HCT116 (cell line): ENCODE results near the gene EVX2. TPM values are rescaled to one million over a fixed set of nuclear protein-coding genes. Genes with fewer than 3 reads are reported as not detected.
A peak's percentile ranks its signal among the peaks of the same experiment; 100 is the strongest.

Experiments
- ATAC-seq: fragments of 200-7000 bp; cut with Tn5 transposase; 2 replicates; pipeline ENCODE4 v1.9.1; 2020; ENCODE audit warnings: mild to moderate bottlenecking, moderate library complexity
- BruUV-seq: library from RNA; stranded (reverse); fragments of 400-500 nt; replicated peaks from 2 replicates; lab custom pipeline; 2021; lab: Mats Ljungman, UMichigan
- CTCF ChIA-PET: fragments of 300-600 bp; sonication (Branson Sonifier 250); formaldehyde crosslinking; loops from one replicate; lab custom pipeline; 2021; ENCODE audit warnings: antibody characterized with exemption; lab: Charles Lee
- POLR2A ChIA-PET: fragments of 300-600, 350-600 bp; sonication (Branson Sonifier 250); formaldehyde crosslinking; loops from one replicate; lab custom pipeline; 2021; ENCODE audit warnings: antibody characterized with exemption; lab: Charles Lee
- RAD21 ChIA-PET, 2 experiments: fragments of 300-600 bp; sonication (Branson Sonifier 250); formaldehyde crosslinking; loops; one replicate each; lab custom pipeline; 2023; ENCODE audit warnings: low total read pairs in 2 of 2; ENCODE audit not compliant: uncharacterized antibody in 2 of 2, unreplicated experiment in 2 of 2, low non-redundant PET in 1 of 2; lab: Charles Lee
- DNase-seq: peaks from one replicate; pipeline ENCODE4 v3.0.0-alpha.2; 2010; ENCODE audit warnings: low read depth, low spot score
- H2AFZ ChIP-seq: fragments of 200-600 bp; shearing (Covaris generic), sonication (generic); 2 replicates; pipeline ENCODE4 v1.6.1; 2017; ENCODE audit warnings: low read depth, mixed run types, mixed read lengths, antibody characterized with exemption, low read length; ENCODE audit not compliant: poor library complexity, severe bottlenecking
- H3K27ac ChIP-seq: 2 replicates; pipeline ENCODE4 v1.5.1; 2012; ENCODE audit warnings: low read depth, low read length
- H3K27me3 ChIP-seq: fragments of 200-600 bp; sonication (generic); 2 replicates; pipeline ENCODE4 v1.6.1; 2016; ENCODE audit warnings: mixed run types, low read length, mixed read lengths; ENCODE audit not compliant: insufficient read depth
- H3K36me3 ChIP-seq, 2 experiments: fragments of 200-500 bp in 1 of 2; fragments of 200-600 bp in 1 of 2; sonication (Bioruptor generic) in 1 of 2; sonication (generic) in 1 of 2; 2 replicates each; pipeline versions ENCODE4 v1.5.1 to v1.6.1; 2014 to 2016; ENCODE audit warnings: low read length in 2 of 2, inconsistent platforms in 1 of 2, mixed read lengths in 1 of 2, mixed run types in 1 of 2; ENCODE audit not compliant: insufficient read depth in 2 of 2, control insufficient read depth in 1 of 2
- H3K4me1 ChIP-seq, 2 experiments: fragments of 200-600 bp in 1 of 2; sonication (generic) in 1 of 2; 2 replicates each; pipeline versions ENCODE4 v1.5.1 to v1.6.1; 2012 to 2017; ENCODE audit warnings: low read length in 2 of 2, inconsistent platforms in 1 of 2, mild to moderate bottlenecking in 1 of 2, mixed read lengths in 1 of 2, mixed run types in 1 of 2, moderate library complexity in 1 of 2; ENCODE audit not compliant: insufficient read depth in 2 of 2, control insufficient read depth in 1 of 2
- H3K4me2 ChIP-seq: fragments of 200-600 bp; sonication (generic); 2 replicates; pipeline ENCODE4 v1.6.1; 2017; ENCODE audit warnings: mixed run types, low read length, mixed read lengths
- H3K4me3 ChIP-seq, 2 experiments: fragments of 200-600 bp in 1 of 2; sonication (generic) in 1 of 2; replicated peaks in 1 of 2; 2 replicates each; pipeline ENCODE4 v1.5.1; 2011 to 2016; ENCODE audit warnings: low read length in 2 of 2, control low read depth in 1 of 2, low read depth in 1 of 2, mild to moderate bottlenecking in 1 of 2, mixed read lengths in 1 of 2, mixed run types in 1 of 2
- H3K79me2 ChIP-seq: fragments of 200-600 bp; sonication (generic); 2 replicates; pipeline ENCODE4 v1.6.1; 2017; ENCODE audit warnings: mild to moderate bottlenecking, mixed run types, low read length, moderate library complexity, mixed read lengths; ENCODE audit not compliant: insufficient read depth
- H3K9ac ChIP-seq: fragments of 200-600 bp; sonication (generic); 2 replicates; pipeline ENCODE4 v1.6.1; 2016; ENCODE audit warnings: low read length, mixed read lengths
- H3K9me2 ChIP-seq: fragments of 200-600 bp; sonication (generic), shearing (Covaris generic); 2 replicates; pipeline ENCODE4 v1.6.1; 2017; ENCODE audit warnings: mixed run types, mild to moderate bottlenecking, moderate library complexity; ENCODE audit not compliant: insufficient read depth
- H3K9me3 ChIP-seq, 2 experiments: fragments of 200-500 bp in 1 of 2; fragments of 200-600 bp in 1 of 2; sonication (Bioruptor generic) in 1 of 2; sonication (generic) in 1 of 2; 2 replicates each; pipeline ENCODE4 v1.6.1; 2014 to 2017; ENCODE audit warnings: low read length in 2 of 2, mixed read lengths in 2 of 2, inconsistent platforms in 1 of 2, low read depth in 1 of 2, mild to moderate bottlenecking in 1 of 2, mixed run types in 1 of 2, moderate library complexity in 1 of 2; ENCODE audit not compliant: control insufficient read depth in 1 of 2, insufficient read depth in 1 of 2
- H4K20me1 ChIP-seq: fragments of 200-600 bp; sonication (generic), shearing (Covaris generic); 2 replicates; pipeline ENCODE4 v1.6.1; 2017; ENCODE audit warnings: mixed run types, mild to moderate bottlenecking, moderate library complexity; ENCODE audit not compliant: insufficient read depth
- CBX3 ChIP-seq: IDR thresholded peaks from 2 replicates; pipeline ENCODE4 v1.6.1; 2012; ENCODE audit warnings: low read depth
- CTCF ChIP-seq, 3 experiments: fragments of 200-600 bp in 1 of 3; sonication (generic) in 1 of 3; IDR thresholded peaks in 2 of 3; conservative IDR thresholded peaks in 1 of 3; 2 replicates each; pipeline ENCODE4 v1.5.1; 2012 to 2017; ENCODE audit warnings: low read depth in 2 of 3, low read length in 2 of 3, antibody characterized with exemption in 1 of 3, borderline replicate concordance in 1 of 3, control low read depth in 1 of 3, mild to moderate bottlenecking in 1 of 3, mixed read lengths in 1 of 3, mixed run types in 1 of 3, moderate library complexity in 1 of 3; ENCODE audit not compliant: insufficient read depth in 1 of 3
- FOSL1 ChIP-seq: IDR thresholded peaks from 2 replicates; pipeline ENCODE4 v1.6.1; 2012; ENCODE audit warnings: low read depth
- JUND ChIP-seq: IDR thresholded peaks from 2 replicates; pipeline ENCODE4 v1.6.1; 2012
- SIN3A ChIP-seq: IDR thresholded peaks from 2 replicates; pipeline ENCODE4 v1.6.1; 2012; ENCODE audit warnings: low read depth
- SRF ChIP-seq: IDR thresholded peaks from 2 replicates; pipeline ENCODE4 v1.6.1; 2012; ENCODE audit warnings: low read depth
- ZBTB33 ChIP-seq: IDR thresholded peaks from 2 replicates; pipeline ENCODE4 v1.6.1; 2011; ENCODE audit warnings: mild to moderate bottlenecking, low read length, moderate library complexity; ENCODE audit not compliant: insufficient replicate concordance; ENCODE audit errors: extremely low read depth
- intact Hi-C: fragments of 100-400 bp; cut with micrococcal nuclease; formaldehyde crosslinking; loops from 2 replicates; pipeline ENCODE4 v1.10.0; 2022
- total RNA-seq: library from RNA; stranded (reverse); gene quantifications from one replicate; pipeline ENCODE4 v1.2.1, GENCODE V29; 2021; ENCODE audit not compliant: unreplicated experiment

EVX2 gene
- total RNA-seq, 1 experiment from 2014 or later: not detected

GRCh38 chr2:176098366-176099158 is 14.8 kb upstream of the EVX2 start:
- CTCF ChIA-PET: interaction anchor here (0.6 to 2.6 kb wide), 5 partner anchors 409 to 1398 kb away, joined by 3 to 24 read pairs (median 5); no protein-coding TSS in a partner anchor
- Histone ChIP-seq H3K4me3 (peak overlapping the region in 1 of 2 experiments; percentile 64; a peak in 1 of 4 replicates), H2AFZ (peak overlapping the region; percentile 96), H3K4me1 (peaks cover 5 to 18% of the 10 kb centered on the region in 2 experiments; a peak in 3 of 4 replicates), H3K36me3 (no peaks in the 10 kb centered on the region), H3K9ac (no peak overlapping the region), H3K79me2 (no peaks in the 10 kb centered on the region), H3K9me3 (no peaks in the 10 kb centered on the region), H3K27ac (no peak overlapping the region), H3K27me3 (no peaks in the 10 kb centered on the region), H4K20me1 (no peaks in the 10 kb centered on the region), H3K4me2 (peak overlapping the region; percentile 96; the same call in 1 of the 2 replicates), H3K9me2 (no peaks in the 10 kb centered on the region)
- TF ChIP-seq SIN3A (no peak), SRF (no peak), CTCF (IDR thresholded peaks at IDR 0.05 in 2 of 3, conservative IDR thresholded peaks at IDR 0.05 in 1 of 3; ENCODE audit: borderline replicate concordance in 1 of 3, insufficient read depth in 1 of 3, low read depth in 2 of 3, low read length in 2 of 3) (no peak), JUND (no peak), FOSL1 (no peak), CBX3 (no peak), ZBTB33 (no peak)
- DNase-seq: no peak
- POLR2A ChIA-PET: no interaction called here
- no TSS peak for BruUV-seq
- intact Hi-C loops: loop anchor here (5.0 kb wide), 1 partner anchor 1326 kb away; no protein-coding TSS in a partner anchor
- ATAC-seq: no peak
- RAD21 ChIA-PET: interaction anchor here in 1 of 2 experiments (0.7 kb wide), 1 partner anchor 731 kb away, joined by 3 read pairs; no protein-coding TSS in a partner anchor
